ENCODE data around the gene ZRANB1.

DNA sequence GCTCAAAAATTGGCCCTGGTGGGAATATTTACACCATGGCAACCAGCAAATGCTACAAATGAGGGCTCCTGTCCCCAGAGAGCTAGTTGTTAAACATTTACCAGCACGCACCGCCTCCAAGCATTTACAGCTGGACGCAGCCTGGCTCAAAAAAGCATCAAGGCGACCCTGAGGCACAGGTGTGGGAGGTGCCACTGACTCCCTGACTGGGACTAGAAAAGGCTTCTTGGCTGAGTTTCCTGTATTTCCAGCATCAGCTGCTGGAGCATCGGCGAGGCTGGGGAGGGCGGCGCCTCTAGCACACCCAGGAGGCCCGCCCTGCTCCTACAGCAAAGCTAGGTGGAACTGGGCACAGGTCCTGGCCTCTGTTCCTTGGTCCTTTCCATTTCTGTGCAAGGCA lies 43.5 kb upstream of the ZRANB1 start:
- no peak for TF ChIP-seq CTCF (IDR thresholded peaks at IDR 0.05)
- no peak for TF ChIP-seq EZH2 (IDR thresholded peaks at IDR 0.05)

Measured in neural progenitor cell (in vitro differentiated cells).